ENCODE measurements around the gene NKTR.

NKTR gene

DNA sequence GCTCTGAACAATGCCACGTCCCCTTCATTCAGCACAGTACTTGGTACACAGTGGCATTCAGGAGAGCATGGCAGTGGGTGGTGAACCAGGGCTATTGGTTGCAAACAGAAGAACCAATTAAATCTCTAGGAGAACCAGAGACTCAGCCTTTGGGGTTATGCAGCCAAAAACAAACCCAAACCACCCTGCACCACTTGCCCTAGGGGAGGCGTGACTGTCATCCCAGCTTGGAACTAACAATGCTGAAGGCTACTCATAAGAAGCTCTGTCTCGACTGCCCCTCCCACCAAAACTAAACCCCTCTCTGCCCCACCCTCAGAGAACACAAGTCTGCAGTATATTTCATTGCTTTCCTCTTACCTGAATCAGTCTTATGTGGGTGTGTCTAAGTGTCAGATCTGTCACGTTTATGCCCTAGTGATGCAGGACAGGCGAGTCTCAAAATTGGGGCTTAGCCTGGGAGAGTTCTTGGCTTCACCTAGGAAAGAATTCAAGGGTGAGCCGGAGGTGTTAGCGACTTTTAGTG, 69.6 kb downstream of the NKTR start:
- H3K4me1 ChIP-seq (ENCODE audit: control insufficient read depth, insufficient read depth, low read length, unreplicated experiment) = no peaks in the 10 kb centered on the region
- no peaks in the 10 kb centered on the region; the same call in 1 of the 2 replicates for H3K27me3 ChIP-seq (ENCODE audit: insufficient read depth, low read length)
- H3K79me2 ChIP-seq (ENCODE audit: control insufficient read depth, insufficient read depth, low read length, unreplicated experiment) = no peaks in the 10 kb centered on the region
- no peak overlapping the region for H3K4me3 ChIP-seq (ENCODE audit: low read depth, low read length)
- no peaks in the 10 kb centered on the region for H3K36me3 ChIP-seq (ENCODE audit: insufficient read depth, low read length)
- H3K27ac ChIP-seq (ENCODE audit: low read depth, low read length) = no peak overlapping the region
- H2AFZ ChIP-seq (ENCODE audit: low read length, unreplicated experiment) = no peak overlapping the region

DNA sequence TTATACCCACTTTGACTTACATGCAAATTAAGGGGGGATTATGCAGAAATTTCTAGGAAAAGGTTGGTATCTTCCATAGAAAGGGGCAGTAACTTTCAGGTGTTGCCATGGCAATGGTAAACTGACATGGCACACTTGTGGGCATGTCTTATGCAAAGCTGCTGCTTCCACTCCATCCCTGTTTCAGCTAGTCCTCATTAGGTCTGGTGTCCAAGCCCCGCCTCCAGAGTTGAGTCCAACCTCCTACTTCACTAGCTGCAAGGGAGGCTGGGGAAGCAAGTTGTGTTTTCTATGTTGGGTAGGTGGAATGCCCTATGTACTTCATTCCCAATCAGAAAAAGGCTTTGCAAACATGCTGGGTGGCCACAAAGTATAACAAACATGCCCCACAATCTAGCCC, 70.2 kb downstream of the NKTR start:
- no peaks in the 10 kb centered on the region for H3K79me2 ChIP-seq (ENCODE audit: control insufficient read depth, insufficient read depth, low read length, unreplicated experiment)
- no peaks in the 10 kb centered on the region for H3K4me1 ChIP-seq (ENCODE audit: control insufficient read depth, insufficient read depth, low read length, unreplicated experiment)
- H3K36me3 ChIP-seq (ENCODE audit: insufficient read depth, low read length) = no peaks in the 10 kb centered on the region
- H2AFZ ChIP-seq (ENCODE audit: low read length, unreplicated experiment) = no peak overlapping the region
- no peak overlapping the region for H3K27ac ChIP-seq (ENCODE audit: low read depth, low read length)
- no peaks in the 10 kb centered on the region; the same call in 1 of the 2 replicates for H3K27me3 ChIP-seq (ENCODE audit: insufficient read depth, low read length)
- H3K4me3 ChIP-seq (ENCODE audit: low read depth, low read length) = no peak overlapping the region

GRCh38 chr3:42672515-42672914, 72.0 kb downstream of the NKTR start:
- Histone ChIP-seq H3K36me3 (ENCODE audit: insufficient read depth, low read length) (no peaks in the 10 kb centered on the region), H2AFZ (ENCODE audit: low read length, unreplicated experiment) (no peak overlapping the region), H3K4me1 (ENCODE audit: control insufficient read depth, insufficient read depth, low read length, unreplicated experiment) (no peaks in the 10 kb centered on the region), H3K4me3 (ENCODE audit: low read depth, low read length) (no peak overlapping the region), H3K79me2 (ENCODE audit: control insufficient read depth, insufficient read depth, low read length, unreplicated experiment) (no peaks in the 10 kb centered on the region), H3K27me3 (ENCODE audit: insufficient read depth, low read length) (no peaks in the 10 kb centered on the region; the same call in 1 of the 2 replicates), H3K27ac (ENCODE audit: low read depth, low read length) (no peak overlapping the region)

DNA sequence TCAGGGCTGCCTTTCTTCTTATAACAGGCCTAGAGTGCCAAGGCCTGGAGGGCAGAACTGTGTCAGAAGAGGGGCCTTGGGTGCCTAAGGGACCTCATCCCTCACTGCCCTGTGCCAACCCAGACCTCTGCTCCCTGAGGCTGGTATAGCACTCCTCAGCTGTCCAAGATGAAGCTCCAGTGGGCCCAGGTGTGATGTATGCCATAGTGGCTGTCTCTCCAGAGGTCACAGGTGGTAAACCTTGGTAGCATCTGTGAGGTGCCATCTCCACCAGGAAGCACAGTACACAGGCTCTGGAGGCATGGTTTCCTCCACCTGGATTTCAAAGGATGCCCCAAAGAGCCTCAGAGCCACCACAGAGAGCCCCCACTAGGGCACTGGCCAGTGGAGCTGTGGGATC, 72.6 kb downstream of the NKTR start:
- no peak overlapping the region for H3K4me3 ChIP-seq (ENCODE audit: low read depth, low read length)
- H3K79me2 ChIP-seq (ENCODE audit: control insufficient read depth, insufficient read depth, low read length, unreplicated experiment) = no peaks in the 10 kb centered on the region

DNA sequence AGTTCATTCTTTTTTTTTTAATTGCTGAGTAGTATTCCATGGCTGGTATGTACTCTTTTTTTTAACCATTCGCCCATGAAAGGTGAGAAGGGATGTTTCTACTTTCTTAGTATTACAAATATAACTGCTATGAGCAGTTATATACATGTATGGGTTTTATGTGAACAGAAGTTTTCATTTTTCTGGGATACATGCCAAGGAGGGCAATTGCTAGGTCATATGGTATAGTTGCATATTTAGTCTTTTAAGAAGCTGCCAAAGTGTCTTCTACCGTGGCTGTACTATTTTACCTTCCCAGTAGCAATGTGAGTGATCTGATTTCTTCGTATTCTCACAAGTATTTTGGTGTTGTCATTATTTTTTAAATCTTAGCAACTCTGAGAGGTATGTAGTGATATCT, 73.7 kb downstream of the NKTR start:
- no peak overlapping the region for H3K4me3 ChIP-seq (ENCODE audit: low read depth, low read length)
- no peak overlapping the region for H2AFZ ChIP-seq (ENCODE audit: low read length, unreplicated experiment)
- no peaks in the 10 kb centered on the region for H3K27me3 ChIP-seq (ENCODE audit: insufficient read depth, low read length)
- no peaks in the 10 kb centered on the region for H3K36me3 ChIP-seq (ENCODE audit: insufficient read depth, low read length)
- H3K4me1 ChIP-seq (ENCODE audit: control insufficient read depth, insufficient read depth, low read length, unreplicated experiment) = no peaks in the 10 kb centered on the region
- H3K79me2 ChIP-seq (ENCODE audit: control insufficient read depth, insufficient read depth, low read length, unreplicated experiment) = no peaks in the 10 kb centered on the region
- no peak overlapping the region for H3K27ac ChIP-seq (ENCODE audit: low read depth, low read length)

More for the DNA sequence above, 72.6 kb downstream of the NKTR start:
- Histone ChIP-seq H3K4me1 (ENCODE audit: control insufficient read depth, insufficient read depth, low read length, unreplicated experiment) (no peaks in the 10 kb centered on the region), H3K27ac (ENCODE audit: low read depth, low read length) (no peak overlapping the region), H3K36me3 (ENCODE audit: insufficient read depth, low read length) (no peaks in the 10 kb centered on the region), H2AFZ (ENCODE audit: low read length, unreplicated experiment) (no peak overlapping the region), H3K27me3 (ENCODE audit: insufficient read depth, low read length) (no peaks in the 10 kb centered on the region; the same call in 1 of the 2 replicates)

- Histone ChIP-seq H3K36me3 (ENCODE audit: insufficient read depth, low read length) (no peaks in the 10 kb centered on the region), H3K79me2 (ENCODE audit: control insufficient read depth, insufficient read depth, low read length, unreplicated experiment) (no peaks in the 10 kb centered on the region), H2AFZ (ENCODE audit: low read length, unreplicated experiment) (no peak overlapping the region), H3K27me3 (ENCODE audit: insufficient read depth, low read length) (no peaks in the 10 kb centered on the region), H3K4me3 (ENCODE audit: low read depth, low read length) (no peak overlapping the region), H3K27ac (ENCODE audit: low read depth, low read length) (no peak overlapping the region), H3K4me1 (ENCODE audit: control insufficient read depth, insufficient read depth, low read length, unreplicated experiment) (peaks cover 6% of the 10 kb centered on the region)
Measured at GRCh38 chr3:42675909-42676308, 75.4 kb downstream of the NKTR start.

DNA sequence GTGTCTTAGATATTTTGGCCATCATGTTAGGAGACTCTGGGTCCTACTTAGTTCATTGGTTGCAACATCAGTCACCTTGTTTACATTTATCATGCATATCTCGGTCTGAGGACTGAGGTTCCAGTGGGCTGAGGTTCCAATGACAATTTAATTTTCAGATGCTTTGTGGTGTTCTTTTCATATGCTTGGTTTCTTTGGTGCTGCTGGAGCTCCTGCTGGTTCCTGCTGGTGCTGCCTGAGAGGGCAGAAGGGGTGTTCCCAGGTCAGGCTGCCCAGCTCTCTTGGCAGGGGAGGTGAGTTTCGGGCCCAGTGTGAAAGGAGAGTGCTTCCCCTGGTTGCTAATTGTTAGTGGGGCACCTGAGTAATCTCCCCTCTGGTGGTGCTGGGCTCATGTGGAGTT, 78.0 kb downstream of the NKTR start:
- H3K4me3 ChIP-seq (ENCODE audit: low read depth, low read length) = no peak overlapping the region
- no peak overlapping the region for H3K27ac ChIP-seq (ENCODE audit: low read depth, low read length)
- H2AFZ ChIP-seq (ENCODE audit: low read length, unreplicated experiment) = no peak overlapping the region
- H3K36me3 ChIP-seq (ENCODE audit: insufficient read depth, low read length) = no peaks in the 10 kb centered on the region
- H3K79me2 ChIP-seq (ENCODE audit: control insufficient read depth, insufficient read depth, low read length, unreplicated experiment) = no peaks in the 10 kb centered on the region
- H3K4me1 ChIP-seq (ENCODE audit: control insufficient read depth, insufficient read depth, low read length, unreplicated experiment) = peaks cover 8% of the 10 kb centered on the region
- no peaks in the 10 kb centered on the region for H3K27me3 ChIP-seq (ENCODE audit: insufficient read depth, low read length)

DNA sequence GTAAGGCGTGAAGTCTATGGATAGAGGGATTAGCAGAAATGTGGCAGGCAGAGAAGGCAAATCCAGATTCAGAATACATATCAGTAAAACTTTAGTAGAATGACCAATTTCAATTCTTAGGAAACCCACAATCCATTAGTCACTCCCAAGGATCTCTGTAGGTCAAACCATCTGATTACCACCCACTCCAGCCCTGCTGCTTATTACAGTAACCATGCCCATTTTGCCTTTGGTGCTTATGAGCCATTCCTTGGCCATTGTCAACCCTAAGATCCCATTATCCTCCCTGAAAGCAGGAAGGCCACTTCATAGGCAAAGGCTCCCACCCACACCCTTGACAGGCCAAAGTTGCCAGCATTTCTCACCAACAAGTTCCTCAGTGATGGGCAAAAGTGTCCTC, 79.8 kb downstream of the NKTR start:
- no peaks in the 10 kb centered on the region for H3K79me2 ChIP-seq (ENCODE audit: control insufficient read depth, insufficient read depth, low read length, unreplicated experiment)
- peaks cover 17% of the 10 kb centered on the region for H3K4me1 ChIP-seq (ENCODE audit: control insufficient read depth, insufficient read depth, low read length, unreplicated experiment)
- no peak overlapping the region for H3K4me3 ChIP-seq (ENCODE audit: low read depth, low read length)
- H3K36me3 ChIP-seq (ENCODE audit: insufficient read depth, low read length) = no peaks in the 10 kb centered on the region
- H3K27me3 ChIP-seq (ENCODE audit: insufficient read depth, low read length) = peaks cover 5% of the 10 kb centered on the region; the same call in 1 of the 2 replicates
- H3K27ac ChIP-seq (ENCODE audit: low read depth, low read length) = no peak overlapping the region
- H2AFZ ChIP-seq (ENCODE audit: low read length, unreplicated experiment) = no peak overlapping the region

GRCh38 chr3:42680806-42681205, 80.3 kb downstream of the NKTR start:
- H3K4me1 ChIP-seq (ENCODE audit: control insufficient read depth, insufficient read depth, low read length, unreplicated experiment) = peaks cover 17% of the 10 kb centered on the region
- no peak overlapping the region for H3K27ac ChIP-seq (ENCODE audit: low read depth, low read length)
- no peak overlapping the region for H2AFZ ChIP-seq (ENCODE audit: low read length, unreplicated experiment)
- H3K27me3 ChIP-seq (ENCODE audit: insufficient read depth, low read length) = peaks cover 10% of the 10 kb centered on the region
- H3K4me3 ChIP-seq (ENCODE audit: low read depth, low read length) = no peak overlapping the region
- H3K79me2 ChIP-seq (ENCODE audit: control insufficient read depth, insufficient read depth, low read length, unreplicated experiment) = no peaks in the 10 kb centered on the region
- H3K36me3 ChIP-seq (ENCODE audit: insufficient read depth, low read length) = no peaks in the 10 kb centered on the region

DNA sequence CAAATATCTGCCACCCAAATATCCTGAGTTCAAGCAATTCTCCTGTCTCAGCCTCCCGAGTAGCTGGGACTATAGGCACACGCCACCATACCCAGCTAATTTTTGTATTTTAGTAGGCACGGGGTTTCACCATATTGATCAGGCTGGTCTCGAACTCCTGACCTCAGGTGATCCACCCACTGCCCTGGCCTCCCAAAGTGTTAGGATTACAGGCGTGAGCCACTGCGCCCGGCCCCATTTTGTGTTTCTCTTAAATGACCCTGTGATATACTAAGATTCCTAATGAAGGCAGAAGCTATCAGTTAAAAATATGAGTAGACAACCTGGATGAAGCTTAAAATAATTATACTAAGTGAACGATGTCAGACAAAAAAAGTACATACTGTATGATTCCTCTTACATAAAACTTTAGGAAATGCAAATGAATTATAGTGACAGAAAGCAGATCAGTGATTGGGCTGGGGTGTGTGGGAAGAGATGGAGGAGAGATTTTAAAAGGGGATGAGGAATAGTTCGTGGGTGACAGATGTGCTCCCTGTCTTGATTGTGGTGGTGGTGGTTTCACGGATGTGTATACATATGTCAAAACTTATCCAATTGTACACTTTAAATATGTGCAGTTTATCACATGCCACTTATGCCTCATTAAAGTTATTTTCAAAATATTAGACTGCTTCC, 81.0 kb downstream of the NKTR start:
- H2AFZ ChIP-seq (ENCODE audit: low read length, unreplicated experiment) = no peak overlapping the region
- H3K79me2 ChIP-seq (ENCODE audit: control insufficient read depth, insufficient read depth, low read length, unreplicated experiment) = no peaks in the 10 kb centered on the region
- H3K36me3 ChIP-seq (ENCODE audit: insufficient read depth, low read length) = no peaks in the 10 kb centered on the region
- no peak overlapping the region for H3K4me3 ChIP-seq (ENCODE audit: low read depth, low read length)
- H3K27me3 ChIP-seq (ENCODE audit: insufficient read depth, low read length) = peaks cover 17% of the 10 kb centered on the region
- H3K4me1 ChIP-seq (ENCODE audit: control insufficient read depth, insufficient read depth, low read length, unreplicated experiment) = peaks cover 17% of the 10 kb centered on the region
- no peak overlapping the region for H3K27ac ChIP-seq (ENCODE audit: low read depth, low read length)

DNA sequence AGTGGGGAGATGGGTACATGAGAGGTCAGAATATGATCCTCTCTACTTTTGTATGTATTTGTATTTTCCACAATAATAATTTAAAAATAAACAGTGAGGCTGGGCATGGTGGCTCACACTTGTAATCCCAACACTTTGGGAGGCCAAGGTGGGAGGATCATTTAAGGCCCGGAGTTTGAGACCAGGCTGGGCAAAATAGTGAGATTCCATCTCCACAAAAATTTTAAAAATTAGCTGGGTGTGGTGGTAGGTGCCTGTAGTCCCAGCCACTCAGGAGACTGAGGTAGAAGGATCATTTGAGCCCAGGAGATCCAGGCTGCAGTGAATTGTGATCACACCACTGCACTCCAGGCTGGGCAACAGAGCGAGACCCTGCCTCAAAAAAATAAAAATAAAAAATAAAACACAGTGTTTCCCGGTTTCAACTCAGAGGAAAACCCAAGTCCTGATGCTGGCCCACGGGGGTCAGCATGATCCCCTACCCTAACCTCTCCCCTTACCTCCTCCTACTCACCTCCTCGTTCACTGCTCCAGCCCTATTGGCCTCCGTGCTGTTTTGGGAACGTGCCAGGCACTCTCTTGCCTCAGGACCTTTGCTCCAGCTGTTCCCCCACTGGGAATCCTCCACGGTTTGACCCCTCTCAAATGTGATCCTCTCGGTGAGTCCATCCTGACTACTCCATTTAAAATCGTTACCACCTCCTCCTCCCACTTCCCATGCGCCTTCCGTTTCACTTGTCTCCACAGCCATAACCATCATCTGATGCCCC, 82.0 kb downstream of the NKTR start:
- no peaks in the 10 kb centered on the region for H3K36me3 ChIP-seq (ENCODE audit: insufficient read depth, low read length)
- no peak overlapping the region for H2AFZ ChIP-seq (ENCODE audit: low read length, unreplicated experiment)
- peaks cover 17% of the 10 kb centered on the region for H3K4me1 ChIP-seq (ENCODE audit: control insufficient read depth, insufficient read depth, low read length, unreplicated experiment)
- H3K27me3 ChIP-seq (ENCODE audit: insufficient read depth, low read length) = peaks cover 23% of the 10 kb centered on the region
- no peak overlapping the region for H3K4me3 ChIP-seq (ENCODE audit: low read depth, low read length)
- H3K27ac ChIP-seq (ENCODE audit: low read depth, low read length) = no peak overlapping the region
- H3K79me2 ChIP-seq (ENCODE audit: control insufficient read depth, insufficient read depth, low read length, unreplicated experiment) = no peaks in the 10 kb centered on the region

All from ACC112 (cell line).